Stimulated activated CD8-positive, alpha-beta memory T cell treated with anti-CD3 and anti-CD28 coated beads, Interleukin-12 subunit alpha, Interleukin-12 subunit beta, amount 100 ng/mL, for 4 hours (primary cell): ENCODE results near the gene ACACB.

Source experiments
- DNase-seq: peaks from one replicate; pipeline ENCODE4 v3.0.0-alpha.2; 2020; ENCODE audit warnings: low read depth

Gene ACACB

GRCh38 chr12:109115758-109116610 lies at the start of gene ACACB:
TSS of gene ACACB (plus strand) at chr12:109116587. CDS start at chr12:109139406, 22,819 bp downstream.
- no peak for DNase-seq

- no peak for DNase-seq
Measured at GRCh38 chr12:109069307-109070271, 46.8 kb upstream of the ACACB start.

- DNase-seq, result no peak
Measured at GRCh38 chr12:109074866-109075265, 41.5 kb upstream of the ACACB start.

- DNase-seq, result no peak
Measured at GRCh38 chr12:109082751-109083150, 33.6 kb upstream of the ACACB start.

- no peak for DNase-seq
Measured at GRCh38 chr12:109084425-109084824, 32.0 kb upstream of the ACACB start.

- DNase-seq, result no peak
Measured at GRCh38 chr12:109085590-109085989, 30.8 kb upstream of the ACACB start.

- DNase-seq, result no peak
Measured at GRCh38 chr12:109087250-109087649, 29.1 kb upstream of the ACACB start.

- DNase-seq, result no peak
Measured at GRCh38 chr12:109088818-109089217, 27.6 kb upstream of the ACACB start.

GRCh38 chr12:109089683-109090082 lies 26.7 kb upstream of the ACACB start:
- DNase-seq, result no peak

GRCh38 chr12:109092497-109093021 lies 23.8 kb upstream of the ACACB start:
- DNase-seq, result no peak

GRCh38 chr12:109093022-109093918 lies 23.1 kb upstream of the ACACB start, which contains the start of gene ALKBH2:
TSS of gene ALKBH2 (minus strand) at chr12:109093472. CDS start at chr12:109092786, 686 bp downstream.
- peak; percentile 91 for DNase-seq

GRCh38 chr12:109097140-109097434 lies 19.3 kb upstream of the ACACB start:
- no peak for DNase-seq

GRCh38 chr12:109097435-109098182 lies 18.8 kb upstream of the ACACB start, which contains the start of gene UNG:
TSS of gene UNG (plus strand) at chr12:109097597. CDS start at chr12:109097680, 83 bp downstream.
- DNase-seq, result peak; percentile 94

GRCh38 chr12:109098183-109098604 lies 18.2 kb upstream of the ACACB start:
- no peak for DNase-seq

- DNase-seq, result no peak
Measured at GRCh38 chr12:109098651-109099050, 17.7 kb upstream of the ACACB start.

- no peak for DNase-seq
Measured at GRCh38 chr12:109099431-109100020, 16.9 kb upstream of the ACACB start.

- DNase-seq, result no peak
Measured at GRCh38 chr12:109100741-109101140, 15.6 kb upstream of the ACACB start.

GRCh38 chr12:109102491-109102890 lies 13.9 kb upstream of the ACACB start:
- DNase-seq, result no peak

- no peak for DNase-seq
Measured at GRCh38 chr12:109105176-109105575, 11.2 kb upstream of the ACACB start.

GRCh38 chr12:109109746-109110350 lies 6.5 kb upstream of the ACACB start:
- no peak for DNase-seq
